GM06990 (cell line): Measurements from ENCODE around the gene CNBD2.
"Not testable (repeated sequence)": the region's sequence is repeated elsewhere in the genome, so short reads cannot be mapped to it uniquely, and the experiment has no call there.

Source experiments
- DNase-seq: peaks from one replicate; pipeline ENCODE4 v3.0.0-alpha.2; 2011; ENCODE audit not compliant: insufficient read length; ENCODE audit errors: extremely low read depth
- H3K27me3 ChIP-seq: replicated peaks from 2 replicates; pipeline ENCODE4 v1.6.0; 2011; ENCODE audit warnings: low read length; ENCODE audit not compliant: control insufficient read depth, insufficient read depth
- H3K36me3 ChIP-seq: 2 replicates; pipeline ENCODE4 v1.5.1; 2011; ENCODE audit warnings: low read length; ENCODE audit not compliant: control insufficient read depth, insufficient read depth
- H3K4me3 ChIP-seq: replicated peaks from 2 replicates; pipeline ENCODE4 v1.5.1; 2011; ENCODE audit warnings: low read depth, mild to moderate bottlenecking, control low read depth, low read length
- CTCF ChIP-seq: IDR thresholded peaks from 2 replicates; pipeline ENCODE4 v1.5.1; 2011; ENCODE audit warnings: low read length, control low read depth, mild to moderate bottlenecking, inconsistent platforms; ENCODE audit not compliant: insufficient read depth, poor library complexity, severe bottlenecking

The CNBD2 gene

GRCh38 chr20:36017048-36017951, 48.9 kb downstream of the CNBD2 start:
- no peak for DNase-seq
- no peak for TF ChIP-seq CTCF
- no peaks in the 10 kb centered on the region for H3K36me3 ChIP-seq
- H3K27me3 ChIP-seq = no peaks in the 10 kb centered on the region; the same call in 1 of the 2 replicates
- no peak overlapping the region for H3K4me3 ChIP-seq

GRCh38 chr20:36018208-36018988, 50.0 kb downstream of the CNBD2 start:
- no peak for TF ChIP-seq CTCF
- DNase-seq = no peak
- Histone ChIP-seq H3K4me3 (no peak overlapping the region), H3K27me3 (no peaks in the 10 kb centered on the region; the same call in 1 of the 2 replicates), H3K36me3 (no peaks in the 10 kb centered on the region)

GRCh38 chr20:36026131-36026530, 57.7 kb downstream of the CNBD2 start:
- not testable (repeated sequence) for H3K4me3 ChIP-seq, H3K36me3 ChIP-seq, H3K27me3 ChIP-seq, DNase-seq

GRCh38 chr20:36028106-36028808, 59.9 kb downstream of the CNBD2 start:
- no peaks in the 10 kb centered on the region for H3K36me3 ChIP-seq
- H3K4me3 ChIP-seq = no peak overlapping the region
- no peak for DNase-seq
- TF ChIP-seq CTCF = no peak
- no peaks in the 10 kb centered on the region for H3K27me3 ChIP-seq

- no peak for DNase-seq
- no peak for TF ChIP-seq CTCF
- Histone ChIP-seq H3K27me3 (no peaks in the 10 kb centered on the region), H3K36me3 (no peaks in the 10 kb centered on the region), H3K4me3 (no peak overlapping the region)
Observed at GRCh38 chr20:36030149-36030548, 61.8 kb downstream of the CNBD2 start.

- Histone ChIP-seq H3K36me3 (no peaks in the 10 kb centered on the region), H3K4me3 (no peak overlapping the region), H3K27me3 (no peaks in the 10 kb centered on the region)
- TF ChIP-seq CTCF = no peak
- no peak for DNase-seq
Observed at GRCh38 chr20:36031806-36032205, 63.4 kb downstream of the CNBD2 start.
